ENCODE data around the gene ASIC3. TPM values are rescaled to one million over a fixed set of nuclear protein-coding genes. Genes with fewer than 3 reads are reported as not detected.

ASIC3 gene
- total and polyA plus RNA-seq, 2 of the 8 experiments (the other 6 are each of a cell fraction or from before 2014, with no cell fraction given), result 1.6 to 1.9 TPM

GRCh38 chr7:151006590-151007300 lies 41.6 kb upstream of the ASIC3 start (continued):
- TF ChIP-seq CHD7 (IDR thresholded peaks at IDR 0.05; ENCODE audit: insufficient replicate concordance, low read length) (no peak), ASH2L (IDR thresholded peaks at IDR 0.05; ENCODE audit: low read length) (no peak), CREB1 (IDR thresholded peaks at IDR 0.05) (no peak), SAP30 (IDR thresholded peaks at IDR 0.05; ENCODE audit: insufficient read depth, insufficient replicate concordance, low read length) (no peak), JUN (IDR thresholded peaks at IDR 0.05; ENCODE audit: low read depth, low read length) (no peak), CEBPB (IDR thresholded peaks at IDR 0.05; ENCODE audit: low read depth, low read length) (no peak)
